Measurements from ENCODE around the gene STEAP1B.
"Not testable (repeated sequence)": the region's sequence is repeated elsewhere in the genome, so short reads cannot be mapped to it uniquely, and the experiment has no call there.

The STEAP1B gene

DNA sequence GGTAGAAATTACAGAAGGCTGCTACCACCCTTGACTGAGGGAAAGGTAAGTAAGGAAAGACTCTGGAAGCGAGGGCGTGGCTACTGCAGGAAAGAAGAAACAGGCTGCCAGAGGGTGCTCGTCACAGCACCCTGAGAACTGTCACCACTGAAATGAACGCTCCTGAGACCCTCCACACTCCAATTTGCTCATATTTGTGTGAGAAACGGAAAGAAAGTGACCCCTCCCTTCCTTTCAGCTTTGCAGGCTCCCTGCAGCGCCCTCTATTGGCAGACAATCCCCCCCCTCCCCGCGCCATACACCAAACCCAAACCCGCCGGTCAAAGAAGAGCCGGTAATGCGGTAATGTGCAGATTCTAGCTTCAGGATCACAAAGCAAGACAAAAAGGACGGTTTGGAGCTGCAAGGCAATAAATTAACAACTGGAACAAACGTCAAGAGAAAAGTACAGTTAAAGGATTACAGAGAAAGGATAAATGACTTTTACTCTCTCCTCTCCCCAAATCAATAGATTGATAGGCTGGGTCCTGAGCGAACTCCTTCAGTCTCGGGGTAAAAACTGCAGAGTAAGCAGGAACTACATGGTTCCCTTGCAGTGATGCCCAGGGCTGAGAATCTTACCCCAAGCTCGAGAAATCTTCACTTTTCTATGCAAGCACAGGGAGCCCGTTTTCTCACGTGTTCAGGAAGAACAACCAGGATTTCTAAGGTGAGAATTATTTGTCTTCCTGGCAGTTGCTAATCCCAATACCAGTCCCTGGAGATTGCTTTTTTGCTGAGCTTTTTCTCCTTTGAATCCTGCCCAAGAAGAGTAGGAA is 47.6 kb downstream of the STEAP1B start:
- POLR2A ChIA-PET: no interaction called here
- CTCF ChIA-PET: interaction anchor here (0.7 to 2.4 kb wide), 14 partner anchors 9 to 342 kb away, joined by 3 to 12 read pairs (median 3); no protein-coding TSS in a partner anchor
- no peak for DNase-seq (ENCODE audit: low read depth, low spot score)

DNA sequence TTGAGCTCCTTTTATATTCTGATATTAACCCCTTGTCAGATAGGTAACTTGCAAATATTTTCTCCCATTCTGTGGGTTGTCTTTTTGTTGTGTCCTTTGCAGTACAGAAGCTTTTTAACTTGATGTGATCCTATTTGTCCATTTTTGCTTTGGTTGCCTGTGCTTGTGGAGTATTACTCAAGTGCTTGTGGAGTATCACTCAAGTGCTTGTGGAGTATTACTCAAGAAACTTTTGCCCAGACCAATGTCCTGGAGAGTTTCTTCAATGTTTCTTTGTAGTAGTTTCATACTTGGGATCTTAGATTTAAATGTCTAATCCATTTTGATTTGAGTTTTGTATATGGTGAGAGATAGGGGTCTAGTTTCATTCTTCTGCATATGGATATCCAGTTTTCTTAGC is 50.0 kb downstream of the STEAP1B start:
- POLR2A ChIA-PET; H3K4me3 ChIP-seq (ENCODE audit: low read depth, low read length); DNase-seq (ENCODE audit: low read depth, low spot score); CTCF ChIA-PET: not testable (repeated sequence)

More for the DNA sequence above, 47.6 kb downstream of the STEAP1B start:
- TF ChIP-seq, protein P1, sequence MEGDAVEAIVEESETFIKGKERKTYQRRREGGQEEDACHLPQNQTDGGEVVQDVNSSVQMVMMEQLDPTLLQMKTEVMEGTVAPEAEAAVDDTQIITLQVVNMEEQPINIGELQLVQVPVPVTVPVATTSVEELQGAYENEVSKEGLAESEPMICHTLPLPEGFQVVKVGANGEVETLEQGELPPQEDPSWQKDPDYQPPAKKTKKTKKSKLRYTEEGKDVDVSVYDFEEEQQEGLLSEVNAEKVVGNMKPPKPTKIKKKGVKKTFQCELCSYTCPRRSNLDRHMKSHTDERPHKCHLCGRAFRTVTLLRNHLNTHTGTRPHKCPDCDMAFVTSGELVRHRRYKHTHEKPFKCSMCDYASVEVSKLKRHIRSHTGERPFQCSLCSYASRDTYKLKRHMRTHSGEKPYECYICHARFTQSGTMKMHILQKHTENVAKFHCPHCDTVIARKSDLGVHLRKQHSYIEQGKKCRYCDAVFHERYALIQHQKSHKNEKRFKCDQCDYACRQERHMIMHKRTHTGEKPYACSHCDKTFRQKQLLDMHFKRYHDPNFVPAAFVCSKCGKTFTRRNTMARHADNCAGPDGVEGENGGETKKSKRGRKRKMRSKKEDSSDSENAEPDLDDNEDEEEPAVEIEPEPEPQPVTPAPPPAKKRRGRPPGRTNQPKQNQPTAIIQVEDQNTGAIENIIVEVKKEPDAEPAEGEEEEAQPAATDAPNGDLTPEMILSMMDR (IDR thresholded peaks at IDR 0.05; ENCODE audit: insufficient read depth, low read length, missing control alignments): peak; percentile 63
- peak overlapping the region; percentile 32 for H3K4me3 ChIP-seq (ENCODE audit: low read depth, low read length)

DNA sequence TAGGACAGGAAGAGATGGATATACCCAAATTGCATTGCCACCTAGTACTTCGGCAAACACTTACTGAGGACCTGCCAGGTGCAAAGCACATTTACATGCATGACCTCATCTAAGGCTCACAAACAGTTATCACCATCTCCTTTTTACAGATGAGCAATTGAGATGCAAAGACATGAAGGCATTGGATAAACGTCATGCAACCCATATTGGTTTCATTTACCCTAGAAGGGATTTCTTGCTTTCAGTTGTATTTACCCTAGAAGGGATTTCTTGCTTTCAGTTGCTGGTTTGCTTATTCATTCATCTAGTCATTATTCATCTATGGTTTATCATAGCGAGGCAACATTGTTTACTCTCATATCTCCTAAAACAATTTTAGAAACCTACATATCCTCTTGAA is 52.2 kb downstream of the STEAP1B start:
- ChIA-PET CTCF (no interaction called here), POLR2A (no interaction called here)
- no peak overlapping the region for H3K4me3 ChIP-seq (ENCODE audit: low read depth, low read length)
- TF ChIP-seq, protein P1 (IDR thresholded peaks at IDR 0.05; ENCODE audit: insufficient read depth, low read length, missing control alignments): no peak
- no peak for DNase-seq (ENCODE audit: low read depth, low spot score)

DNA sequence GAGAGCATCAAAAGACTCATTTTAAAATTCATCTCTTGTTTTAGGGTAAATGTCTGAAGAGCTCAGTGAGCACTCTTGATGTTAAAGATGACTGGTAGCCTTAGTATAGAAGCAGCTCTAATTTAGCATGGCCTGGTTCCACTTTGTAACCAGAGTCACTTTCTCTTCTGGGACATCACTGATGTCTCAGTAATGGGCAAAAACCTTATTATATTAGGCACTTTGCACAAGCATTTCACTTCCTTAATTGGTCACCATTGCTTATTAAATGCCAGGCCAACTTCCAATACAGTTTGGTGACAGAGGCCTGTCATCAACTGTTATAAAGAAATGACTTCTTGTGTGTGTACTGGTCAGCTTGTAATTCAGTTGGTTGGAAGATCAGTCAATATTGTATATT is 53.0 kb downstream of the STEAP1B start:
- POLR2A ChIA-PET: no interaction called here
- no peak for DNase-seq (ENCODE audit: low read depth, low spot score)
- H3K4me3 ChIP-seq (ENCODE audit: low read depth, low read length): no peak overlapping the region
- TF ChIP-seq, protein P1 (IDR thresholded peaks at IDR 0.05; ENCODE audit: insufficient read depth, low read length, missing control alignments): no peak
- CTCF ChIA-PET: interaction anchor here (0.6 to 1.1 kb wide), 2 partner anchors 16 to 337 kb away, joined by 3 read pairs; no protein-coding TSS in a partner anchor

DNA sequence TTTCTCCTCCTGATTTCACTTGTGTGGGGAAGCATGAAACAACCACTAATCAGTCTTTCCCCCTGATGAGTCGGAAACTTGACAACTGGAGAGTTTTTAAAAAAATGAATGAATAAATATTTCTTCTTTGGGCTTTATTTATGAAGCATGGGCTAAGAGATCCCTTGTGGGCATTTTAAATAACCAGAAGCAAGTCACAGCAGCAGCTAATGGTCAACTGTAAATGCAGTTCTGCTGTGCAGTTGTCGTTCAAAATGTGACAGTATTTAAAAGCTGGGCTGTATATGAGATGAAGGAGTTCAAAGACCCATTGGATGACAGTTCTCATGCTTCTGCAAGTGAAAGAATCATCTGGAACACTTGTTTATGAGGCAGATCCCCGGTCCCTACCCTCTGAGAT is 54.1 kb downstream of the STEAP1B start:
- TF ChIP-seq, protein P1 (IDR thresholded peaks at IDR 0.05; ENCODE audit: insufficient read depth, low read length, missing control alignments): no peak
- POLR2A ChIA-PET: no interaction called here
- no peak for DNase-seq (ENCODE audit: low read depth, low spot score)
- CTCF ChIA-PET: interaction anchor here (1.1 to 1.4 kb wide), 2 partner anchors 35 to 336 kb away, joined by 3 to 5 read pairs; no protein-coding TSS in a partner anchor
- H3K4me3 ChIP-seq (ENCODE audit: low read depth, low read length): no peak overlapping the region

DNA sequence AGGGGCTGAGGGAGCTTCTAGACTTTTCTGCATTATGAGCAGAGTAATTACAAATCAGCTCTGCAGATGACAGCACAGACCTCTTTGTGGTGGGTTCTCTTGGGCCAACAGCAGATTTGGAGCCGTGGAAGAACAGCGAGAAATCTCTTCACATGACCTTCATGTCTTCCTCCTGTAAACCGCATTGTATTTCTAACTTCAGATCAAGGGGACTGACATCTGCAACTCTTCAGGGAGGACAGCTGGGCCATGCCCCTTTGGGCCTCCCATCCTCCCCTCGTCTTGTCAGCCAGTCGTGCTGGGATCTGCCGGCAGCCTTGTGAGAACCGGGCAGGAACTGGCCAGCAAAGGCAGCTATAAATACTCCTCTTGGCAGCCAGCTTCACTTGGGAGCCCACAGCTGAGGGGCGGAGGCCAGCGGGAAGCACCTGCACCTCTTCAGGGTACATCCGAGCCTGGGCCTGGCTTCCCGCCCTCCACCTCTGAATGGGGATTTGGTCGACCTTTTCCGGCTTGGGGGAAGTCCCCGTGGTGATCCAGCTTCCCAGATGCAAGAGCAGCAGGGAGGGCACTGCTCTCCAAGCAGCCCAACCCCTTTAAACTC is 54.7 kb downstream of the STEAP1B start:
- POLR2A ChIA-PET: no interaction called here
- no peak overlapping the region for H3K4me3 ChIP-seq (ENCODE audit: low read depth, low read length)
- TF ChIP-seq, protein P1 (IDR thresholded peaks at IDR 0.05; ENCODE audit: insufficient read depth, low read length, missing control alignments): no peak
- CTCF ChIA-PET: interaction anchor here (0.9 to 1.4 kb wide), 3 partner anchors 36 to 342 kb away, joined by 3 to 5 read pairs (median 3); no protein-coding TSS in a partner anchor
- no peak for DNase-seq (ENCODE audit: low read depth, low spot score)

Measured in AG04449 (cell line).